DND-41 (cell line): ENCODE measurements around the gene SLC2A13.

ENCODE experiments used
- EZH2 ChIP-seq: IDR thresholded peaks from 3 replicates; pipeline ENCODE4 v1.6.1; 2012; ENCODE audit warnings: borderline replicate concordance, low read depth, mild to moderate bottlenecking, moderate library complexity, low read length, inconsistent platforms; ENCODE audit not compliant: severe bottlenecking
- TF ChIP-seq, protein P1 (sequence below): IDR thresholded peaks from 2 replicates; pipeline ENCODE4 v1.5.1; 2012; ENCODE audit warnings: borderline replicate concordance, low read length, moderate library complexity, mild to moderate bottlenecking; ENCODE audit not compliant: poor library complexity, severe bottlenecking; ENCODE audit errors: extremely low read depth

DNA sequence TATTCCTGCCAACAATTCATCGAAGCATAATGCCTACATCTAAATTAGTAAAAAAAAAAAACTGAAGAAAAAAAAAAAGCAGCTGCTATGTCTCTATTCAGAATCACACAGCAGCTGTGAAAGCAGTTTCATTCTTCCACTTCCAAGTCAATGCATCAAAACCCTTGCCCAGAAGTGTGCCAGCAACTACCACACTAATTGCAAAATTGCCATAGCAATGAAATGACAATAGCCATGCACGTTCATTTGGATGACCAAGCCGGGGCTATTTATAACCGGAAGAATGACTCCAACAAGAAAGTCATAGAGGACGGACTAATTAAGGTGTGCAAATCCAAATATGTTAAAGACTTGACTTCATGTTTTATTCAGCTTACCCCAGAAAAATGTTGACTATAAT, 42.5 kb downstream of the SLC2A13 start:
- TF ChIP-seq, protein P1, sequence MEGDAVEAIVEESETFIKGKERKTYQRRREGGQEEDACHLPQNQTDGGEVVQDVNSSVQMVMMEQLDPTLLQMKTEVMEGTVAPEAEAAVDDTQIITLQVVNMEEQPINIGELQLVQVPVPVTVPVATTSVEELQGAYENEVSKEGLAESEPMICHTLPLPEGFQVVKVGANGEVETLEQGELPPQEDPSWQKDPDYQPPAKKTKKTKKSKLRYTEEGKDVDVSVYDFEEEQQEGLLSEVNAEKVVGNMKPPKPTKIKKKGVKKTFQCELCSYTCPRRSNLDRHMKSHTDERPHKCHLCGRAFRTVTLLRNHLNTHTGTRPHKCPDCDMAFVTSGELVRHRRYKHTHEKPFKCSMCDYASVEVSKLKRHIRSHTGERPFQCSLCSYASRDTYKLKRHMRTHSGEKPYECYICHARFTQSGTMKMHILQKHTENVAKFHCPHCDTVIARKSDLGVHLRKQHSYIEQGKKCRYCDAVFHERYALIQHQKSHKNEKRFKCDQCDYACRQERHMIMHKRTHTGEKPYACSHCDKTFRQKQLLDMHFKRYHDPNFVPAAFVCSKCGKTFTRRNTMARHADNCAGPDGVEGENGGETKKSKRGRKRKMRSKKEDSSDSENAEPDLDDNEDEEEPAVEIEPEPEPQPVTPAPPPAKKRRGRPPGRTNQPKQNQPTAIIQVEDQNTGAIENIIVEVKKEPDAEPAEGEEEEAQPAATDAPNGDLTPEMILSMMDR, result no peak
- TF ChIP-seq EZH2, result no peak
